HG03280 (cell line): ENCODE data around the gene SVIL.
"Not testable (repeated sequence)": the region's sequence is repeated elsewhere in the genome, so short reads cannot be mapped to it uniquely, and the experiment has no call there.

Experiments
- ATAC-seq: cut with Tn5 transposase; IDR thresholded peaks from one replicate; pipeline ENCODE4 v1.9.1; 2021; ENCODE audit warnings: mild to moderate bottlenecking, moderate library complexity; ENCODE audit not compliant: unreplicated experiment

The SVIL gene

GRCh38 chr10:29623797-29624196 is 11.0 kb downstream of the SVIL start:
- no peak for ATAC-seq

DNA sequence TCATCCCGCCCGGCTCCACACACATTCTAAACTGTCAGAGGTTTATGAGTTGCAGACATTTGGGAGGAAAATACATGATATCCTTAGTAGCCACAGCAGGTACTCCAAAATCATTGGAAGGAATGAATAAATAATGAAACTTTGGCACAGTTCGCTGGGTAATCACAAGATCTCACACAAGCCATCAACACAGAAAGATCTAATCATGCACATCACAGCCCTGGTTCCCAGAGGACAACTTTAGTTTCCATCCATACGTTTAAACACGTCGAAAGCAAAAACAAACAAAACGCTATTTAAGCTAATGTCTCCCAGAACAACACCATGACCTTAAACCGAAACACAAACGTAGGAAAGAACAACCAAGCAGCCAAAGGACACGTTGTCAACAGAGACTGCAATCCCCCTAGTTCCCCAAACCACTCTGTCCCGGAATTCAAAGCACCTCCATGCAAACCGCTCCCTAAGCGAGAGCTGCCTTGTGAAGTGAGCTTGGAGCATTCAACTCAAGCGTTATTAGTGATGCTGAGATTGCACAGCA is 12.3 kb downstream of the SVIL start:
- ATAC-seq = no peak

DNA sequence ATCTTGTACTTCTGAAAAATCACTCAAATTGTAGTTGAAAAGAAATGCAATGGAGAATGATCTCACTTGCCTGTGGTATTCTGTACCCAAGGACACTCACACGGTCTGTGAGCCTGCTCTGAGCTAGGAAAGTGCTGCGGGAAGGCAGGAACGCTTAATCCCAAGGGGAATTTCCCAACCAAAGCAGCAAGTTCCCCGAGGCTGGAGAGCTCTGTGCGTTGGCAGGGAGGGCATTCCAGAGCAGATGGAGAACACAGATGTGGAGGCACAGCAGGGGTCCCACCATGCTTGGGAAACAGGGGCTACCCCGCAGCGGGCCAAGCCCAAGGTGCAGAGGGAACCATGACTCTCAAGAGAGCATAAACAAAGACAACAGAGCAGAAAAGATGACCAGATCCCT is 13.6 kb downstream of the SVIL start:
- no peak for ATAC-seq

- no peak for ATAC-seq
Observed at GRCh38 chr10:29620112-29620690, 14.6 kb downstream of the SVIL start.

DNA sequence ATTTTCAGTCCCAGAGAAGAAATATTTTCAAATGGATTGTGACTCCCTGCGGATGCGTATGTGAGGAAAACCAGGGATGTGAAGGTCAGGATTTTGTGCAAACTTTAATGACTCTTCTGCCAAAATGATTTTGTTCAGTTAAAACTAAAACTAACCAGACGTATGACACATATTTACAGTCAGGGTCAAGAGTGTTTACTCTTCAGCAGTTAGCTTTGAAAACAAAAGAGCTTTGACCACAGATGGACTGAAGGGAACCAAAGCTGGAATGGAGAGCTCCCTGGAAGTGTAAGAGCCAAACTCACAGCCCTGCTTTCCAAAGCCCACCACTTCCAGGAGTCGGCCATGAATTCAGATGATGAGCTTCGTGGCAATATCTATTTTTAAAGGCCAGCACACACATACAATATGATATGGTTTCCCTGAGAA is 15.5 kb downstream of the SVIL start:
- no peak for ATAC-seq

GRCh38 chr10:29618341-29619171 is 16.2 kb downstream of the SVIL start:
- no peak for ATAC-seq

GRCh38 chr10:29617880-29618340 is 16.9 kb downstream of the SVIL start:
- ATAC-seq = no peak

DNA sequence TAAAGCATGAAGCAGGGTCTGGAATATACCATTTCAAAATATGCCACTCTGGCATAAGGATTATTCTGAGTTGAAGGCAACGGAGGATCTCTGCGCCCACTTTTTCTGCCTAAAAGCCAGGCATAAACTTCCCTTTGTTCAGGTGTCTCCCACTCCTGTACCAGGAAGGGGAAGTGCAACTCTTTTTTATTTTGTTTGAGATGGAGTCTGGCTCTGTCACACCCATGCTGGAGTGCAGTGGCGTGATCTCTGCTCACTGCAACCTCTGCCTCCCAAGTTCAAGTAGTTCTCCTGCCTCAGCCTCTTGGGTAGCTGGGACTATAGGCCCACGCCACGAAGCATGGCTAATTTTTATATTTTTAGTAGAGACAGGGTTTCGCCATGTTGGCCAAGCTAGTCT is 18.2 kb downstream of the SVIL start:
- ATAC-seq = no peak

DNA sequence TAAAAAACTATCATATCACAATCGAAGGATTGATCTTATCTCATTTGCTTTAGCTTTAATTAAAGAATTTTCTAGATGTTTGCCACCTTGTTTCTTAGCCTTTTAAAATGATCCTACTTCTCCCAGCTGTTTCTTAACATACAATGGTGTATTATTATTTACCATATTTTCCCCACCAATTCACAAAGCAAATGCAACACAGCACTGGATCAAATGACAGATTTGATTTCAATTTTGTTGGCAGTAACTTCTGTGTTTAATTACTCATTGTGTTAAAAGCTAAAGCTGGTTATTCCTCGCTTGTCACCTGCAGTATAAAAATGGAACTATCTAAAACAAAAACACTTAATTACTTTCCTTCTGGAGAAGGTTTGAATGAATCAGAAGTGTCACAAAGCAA is 19.6 kb downstream of the SVIL start:
- ATAC-seq = no peak

- ATAC-seq = not testable (repeated sequence)
Observed at GRCh38 chr10:29614289-29614688, 20.5 kb downstream of the SVIL start.

DNA sequence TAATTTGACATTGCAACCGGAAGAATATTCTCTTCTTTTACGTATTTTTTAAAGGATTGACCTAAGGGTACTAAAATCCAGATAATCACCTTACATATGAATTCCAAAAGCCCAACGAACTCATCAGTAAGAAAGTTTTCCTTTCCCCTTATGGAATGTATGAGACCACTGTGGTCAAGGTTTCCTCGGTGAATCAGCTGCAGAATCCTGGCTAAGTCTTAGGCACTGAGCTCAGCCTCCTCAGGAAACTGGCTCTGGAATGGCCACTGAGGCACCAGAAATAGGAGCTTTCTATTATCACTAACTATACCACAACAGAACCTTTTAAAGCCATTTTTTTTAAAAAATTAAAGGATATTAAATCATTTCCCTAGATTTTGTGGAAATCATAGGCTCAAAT is 21.0 kb downstream of the SVIL start:
- ATAC-seq = no peak

DNA sequence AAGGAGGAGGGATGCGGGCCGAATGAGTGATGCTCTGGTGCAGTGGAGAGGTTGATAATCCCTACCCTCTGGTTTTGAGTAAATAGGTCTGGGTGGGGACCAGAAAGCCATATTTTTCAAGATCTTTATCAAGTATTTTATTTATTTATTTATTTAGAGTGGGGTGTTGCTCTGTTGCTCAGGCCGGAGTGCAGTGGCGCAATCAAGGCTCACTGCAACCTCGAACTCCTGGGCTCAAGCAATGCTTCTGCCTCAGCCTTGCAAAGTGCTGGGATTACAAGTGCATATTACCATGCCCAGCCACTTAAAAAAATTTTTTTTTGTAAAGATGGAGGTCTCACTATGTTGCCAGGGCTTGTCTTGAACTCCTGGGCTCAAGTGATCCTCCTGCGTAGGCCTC is 21.6 kb downstream of the SVIL start:
- ATAC-seq = no peak

DNA sequence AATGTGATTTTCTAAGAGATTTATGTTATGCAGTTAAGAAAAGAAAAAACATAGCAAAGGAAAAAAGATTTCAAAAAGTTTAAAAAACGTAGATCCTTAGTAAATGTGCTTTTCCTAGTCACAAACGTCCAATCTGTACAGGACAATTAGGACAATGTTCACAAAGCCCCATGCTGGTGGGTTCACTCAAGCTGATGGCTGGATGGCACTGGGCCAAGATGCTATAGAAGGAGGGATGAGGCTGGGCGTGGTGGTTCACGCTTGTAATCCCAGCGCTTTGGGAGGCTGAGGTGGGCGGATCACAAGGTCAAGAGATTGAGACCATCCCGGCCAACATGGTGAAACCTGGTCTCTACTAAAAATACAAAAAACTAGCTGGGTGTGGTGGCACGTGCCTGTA is 22.1 kb downstream of the SVIL start:
- ATAC-seq = no peak

DNA sequence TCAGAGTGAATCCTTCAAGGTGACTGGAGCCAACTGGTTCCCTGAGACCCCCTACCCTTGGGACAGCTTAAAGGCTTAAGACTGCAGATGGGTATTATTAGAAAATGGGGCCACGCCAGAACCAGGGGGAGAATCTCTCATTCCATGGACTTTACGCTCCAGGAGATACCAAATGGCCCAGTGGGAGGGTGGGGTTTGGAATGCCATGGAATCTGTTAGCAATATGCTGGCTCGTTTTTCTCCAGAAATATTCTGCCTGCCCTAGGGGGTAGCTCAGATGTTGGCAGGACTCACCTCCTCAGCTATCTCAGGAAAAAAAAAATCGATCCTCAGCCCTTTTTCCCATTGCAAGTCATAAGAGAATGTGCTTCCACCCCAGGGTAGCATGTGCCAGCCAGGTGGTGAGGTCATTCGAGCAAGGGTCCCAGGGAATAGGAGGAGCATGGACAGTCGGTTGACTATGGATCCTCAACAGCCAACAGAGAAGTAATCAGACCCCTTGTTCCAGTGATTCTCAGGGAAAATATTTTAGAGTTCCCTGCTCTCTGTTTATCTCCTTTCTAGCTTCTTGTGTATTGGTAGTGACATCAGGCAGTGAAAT is 22.9 kb downstream of the SVIL start:
- ATAC-seq = no peak

DNA sequence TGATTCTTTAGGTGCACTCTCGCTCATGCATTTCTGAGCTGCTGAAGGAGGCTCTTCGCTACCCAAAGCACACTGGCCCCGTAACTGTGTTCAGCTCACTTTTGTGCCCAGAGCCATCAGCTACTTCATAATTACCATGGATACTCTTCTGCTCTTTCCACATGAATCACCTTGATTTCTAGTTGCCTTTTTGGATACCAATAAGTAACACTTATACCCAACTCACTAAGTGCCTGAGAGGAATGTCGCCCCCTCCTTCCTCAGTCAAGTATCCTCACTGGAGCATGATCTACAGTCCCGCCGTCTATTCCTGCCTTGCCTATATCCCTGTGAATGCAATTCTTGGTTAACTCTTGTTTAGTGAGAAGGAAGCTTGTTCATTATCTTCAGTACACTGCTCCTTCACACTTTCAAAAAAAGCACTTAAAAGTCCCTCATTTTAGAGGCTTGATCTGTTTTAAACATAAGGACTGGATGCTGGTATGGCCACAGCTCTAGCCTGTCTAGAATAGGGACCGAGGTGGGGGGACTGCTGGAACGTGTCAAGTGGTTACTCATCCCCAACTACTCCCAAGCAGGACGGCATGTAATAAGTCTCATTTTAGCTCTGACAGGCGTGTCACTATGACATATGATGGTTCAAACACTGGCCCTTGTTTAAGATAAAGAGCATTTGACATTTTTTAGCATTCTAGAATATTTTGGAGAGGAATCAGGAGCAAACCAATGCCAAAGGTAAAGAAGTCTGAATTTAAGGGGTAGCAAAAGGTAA is 23.7 kb downstream of the SVIL start:
- ATAC-seq = no peak

DNA sequence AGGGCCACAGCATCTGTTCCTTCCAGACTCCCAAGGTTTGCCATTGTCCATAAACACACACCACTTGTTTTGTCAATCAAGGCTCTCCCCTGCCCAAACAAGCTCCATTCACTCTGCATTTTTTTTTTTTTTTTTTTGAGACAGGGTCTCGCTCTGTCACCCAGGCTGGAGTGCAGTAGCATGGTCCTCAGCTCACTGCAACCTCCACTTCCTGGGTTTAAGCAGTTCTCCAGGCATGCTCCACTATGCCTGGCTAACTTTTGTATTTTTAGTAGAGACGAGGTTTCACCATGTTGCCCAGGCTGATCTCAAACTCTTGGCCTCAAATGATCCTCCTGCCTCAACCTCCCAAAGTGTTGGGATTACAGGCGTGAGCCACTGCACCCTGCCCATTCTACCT is 24.4 kb downstream of the SVIL start:
- not testable (repeated sequence) for ATAC-seq

DNA sequence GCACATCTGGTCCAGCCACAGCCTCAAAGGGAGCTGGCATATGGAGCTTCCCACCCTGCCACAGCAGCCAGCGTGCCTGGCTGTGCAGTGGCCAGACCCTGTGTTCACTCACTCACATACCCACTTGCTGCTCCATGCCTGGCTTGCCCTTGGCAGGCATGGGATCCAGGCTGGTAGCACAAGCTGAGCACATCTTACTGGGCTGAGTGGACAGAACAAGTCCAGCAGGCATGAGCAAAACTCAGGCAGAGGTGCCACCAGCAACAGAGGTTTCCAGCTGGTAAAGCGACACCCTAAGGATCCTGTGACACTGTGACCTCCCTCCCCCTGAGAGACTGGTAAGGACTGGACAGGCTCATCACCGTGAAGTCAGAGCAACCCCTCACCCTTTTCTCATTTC is 25.1 kb downstream of the SVIL start:
- no peak for ATAC-seq

GRCh38 chr10:29608476-29609301 is 26.1 kb downstream of the SVIL start:
- ATAC-seq = no peak

- ATAC-seq = no peak
Observed at GRCh38 chr10:29608062-29608461, 26.7 kb downstream of the SVIL start.

GRCh38 chr10:29607576-29607975 is 27.2 kb downstream of the SVIL start:
- ATAC-seq = no peak
